NCI-H2171 (cell line): Measurements from ENCODE around the gene ASTN1.

Experiments used
- DNase-seq: peaks from one replicate; lab custom pipeline; 2025; lab: John Stamatoyannopoulos, UW

The ASTN1 gene

GRCh38 chr1:177164380-177165068 is at the start of gene ASTN1:
ASTN1 (minus strand) TSS chr1:177164712; CDS start chr1:177164676, 36 bp downstream.
- no peak for DNase-seq

DNA sequence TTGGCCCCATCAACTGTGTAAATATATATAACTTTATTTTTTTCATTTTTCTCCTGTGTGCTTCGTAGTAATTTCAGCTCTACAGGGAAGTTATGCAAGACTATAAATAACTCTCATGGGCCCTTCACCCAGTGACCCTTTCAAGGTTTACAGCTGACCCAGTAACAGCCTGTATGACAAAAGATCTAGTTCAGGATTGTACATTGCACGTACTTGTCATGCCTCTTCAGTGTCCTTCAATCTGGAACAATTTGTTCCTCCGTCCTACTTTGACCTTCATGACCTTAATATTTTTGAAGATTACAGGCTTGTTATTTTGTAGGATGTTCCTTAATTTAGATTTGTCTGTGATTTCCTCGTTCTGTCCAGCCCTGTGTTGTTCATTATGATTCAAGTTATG is 46.7 kb upstream of the ASTN1 start:
- no peak for DNase-seq

GRCh38 chr1:177210071-177210470 is 45.6 kb upstream of the ASTN1 start:
- DNase-seq: no peak

GRCh38 chr1:177209357-177209756 is 44.8 kb upstream of the ASTN1 start:
- DNase-seq: no peak

GRCh38 chr1:177208920-177209319 is 44.4 kb upstream of the ASTN1 start:
- DNase-seq: no peak

GRCh38 chr1:177206831-177207355 is 42.4 kb upstream of the ASTN1 start:
- no peak for DNase-seq

GRCh38 chr1:177200290-177200689 is 35.8 kb upstream of the ASTN1 start:
- DNase-seq: no peak

DNA sequence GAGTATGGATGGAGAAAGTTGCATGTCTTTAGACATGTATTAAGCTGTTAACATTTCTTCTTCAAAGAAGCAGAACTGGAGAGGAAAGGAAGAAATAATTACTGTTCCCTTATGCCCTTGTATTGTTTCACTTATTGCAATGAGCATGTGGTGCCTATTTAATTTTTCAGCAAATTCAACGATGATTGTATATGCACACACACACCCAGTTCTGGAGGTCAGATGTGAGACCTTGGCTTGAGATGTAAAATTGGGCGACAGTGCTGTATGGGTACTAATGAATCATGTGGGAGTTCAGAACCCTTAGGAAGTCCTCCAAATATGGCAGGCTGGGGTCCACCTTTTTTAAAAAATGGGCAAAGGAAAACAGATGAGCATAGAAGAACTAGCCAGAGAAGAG is 33.7 kb upstream of the ASTN1 start:
- no peak for DNase-seq

GRCh38 chr1:177190308-177190970 is 25.9 kb upstream of the ASTN1 start:
- no peak for DNase-seq

DNA sequence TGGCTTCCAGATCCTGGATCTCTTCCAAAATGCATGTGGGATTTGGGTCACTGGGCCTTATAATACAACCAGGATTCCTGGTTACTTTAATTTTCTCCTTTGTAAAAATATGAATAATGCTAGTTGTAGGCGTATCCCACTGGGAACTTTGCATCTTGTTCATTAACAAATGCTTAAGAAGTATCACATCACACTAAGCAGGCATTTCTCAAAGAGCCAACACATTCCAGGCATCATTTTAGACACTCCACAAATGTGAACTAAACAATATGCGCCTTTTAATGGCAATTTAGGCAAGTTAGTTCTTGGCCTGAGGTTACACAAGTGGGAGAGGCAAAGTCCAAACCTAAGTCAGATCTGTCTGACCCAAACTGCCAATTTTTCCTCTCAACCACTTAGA is 22.1 kb upstream of the ASTN1 start:
- no peak for DNase-seq

GRCh38 chr1:177185209-177185608 is 20.7 kb upstream of the ASTN1 start:
- no peak for DNase-seq

DNA sequence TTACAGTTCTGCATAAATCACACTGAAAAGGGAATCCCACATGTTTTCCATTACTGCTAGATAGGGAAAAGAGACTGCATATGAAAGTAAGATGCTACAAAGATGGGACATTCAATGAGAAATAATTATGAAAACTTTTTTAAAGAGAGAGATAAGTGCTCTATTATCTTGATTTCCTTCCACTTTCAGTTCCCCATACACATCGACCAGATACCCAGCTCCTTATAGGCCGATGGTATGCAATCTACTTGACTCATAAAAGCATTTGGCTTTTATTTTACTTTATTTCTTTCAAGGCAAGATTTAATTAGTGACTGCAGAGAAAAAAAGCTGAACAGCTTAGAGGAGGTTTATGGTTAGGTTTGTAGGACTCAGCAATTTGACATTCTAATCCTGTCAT is 19.3 kb upstream of the ASTN1 start:
- DNase-seq: no peak

DNA sequence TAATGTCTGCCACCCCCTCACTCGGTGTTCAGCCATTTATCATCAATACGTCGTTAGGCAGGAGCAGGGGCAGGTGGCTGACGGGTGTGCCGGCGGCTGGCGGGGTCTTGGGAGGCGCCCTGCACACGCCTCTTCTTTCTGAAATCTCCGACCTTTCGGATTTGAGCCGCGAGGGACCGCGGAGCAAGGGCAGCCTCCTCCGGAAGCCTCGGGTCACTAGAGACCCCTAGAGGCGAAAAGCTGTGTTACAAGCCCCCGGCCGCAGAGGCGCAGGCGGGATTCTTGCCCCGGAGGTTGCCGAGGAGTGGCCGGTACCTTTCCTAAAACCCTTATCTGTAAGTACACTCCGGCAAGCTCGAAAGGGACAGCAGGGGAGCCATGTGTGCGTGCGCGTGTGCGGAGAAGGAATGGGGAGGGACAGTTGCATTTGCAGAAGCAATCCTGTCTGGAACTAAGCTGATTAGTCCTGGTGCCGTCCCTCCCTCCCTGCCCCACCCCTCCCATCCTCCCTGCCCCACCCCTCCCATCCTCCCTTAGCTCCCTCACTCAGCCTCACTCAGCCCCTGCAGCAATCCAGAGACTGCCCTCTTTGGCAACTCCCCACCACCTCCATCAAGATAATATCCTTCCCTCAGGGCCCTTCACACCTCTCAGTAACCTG is 17.2 kb upstream of the ASTN1 start:
- DNase-seq: peak; percentile 21

DNA sequence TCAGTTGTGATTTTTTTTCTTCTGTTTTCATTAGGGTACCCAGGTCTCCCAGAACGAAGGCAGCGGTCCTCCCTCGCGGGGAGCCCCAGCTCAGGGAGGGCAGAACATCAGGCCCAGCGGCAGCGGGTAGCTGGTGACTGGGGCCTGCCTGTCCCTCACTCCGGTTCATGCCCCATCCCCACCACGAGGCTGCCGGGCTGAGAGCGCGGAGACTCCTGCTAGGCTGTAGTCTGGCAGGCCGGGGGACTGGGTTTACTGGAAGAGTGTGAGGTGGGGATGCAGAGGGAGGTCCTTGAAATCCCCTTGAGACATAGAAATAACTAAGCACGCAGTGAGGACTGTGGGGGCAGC is 16.7 kb upstream of the ASTN1 start:
- no peak for DNase-seq

DNA sequence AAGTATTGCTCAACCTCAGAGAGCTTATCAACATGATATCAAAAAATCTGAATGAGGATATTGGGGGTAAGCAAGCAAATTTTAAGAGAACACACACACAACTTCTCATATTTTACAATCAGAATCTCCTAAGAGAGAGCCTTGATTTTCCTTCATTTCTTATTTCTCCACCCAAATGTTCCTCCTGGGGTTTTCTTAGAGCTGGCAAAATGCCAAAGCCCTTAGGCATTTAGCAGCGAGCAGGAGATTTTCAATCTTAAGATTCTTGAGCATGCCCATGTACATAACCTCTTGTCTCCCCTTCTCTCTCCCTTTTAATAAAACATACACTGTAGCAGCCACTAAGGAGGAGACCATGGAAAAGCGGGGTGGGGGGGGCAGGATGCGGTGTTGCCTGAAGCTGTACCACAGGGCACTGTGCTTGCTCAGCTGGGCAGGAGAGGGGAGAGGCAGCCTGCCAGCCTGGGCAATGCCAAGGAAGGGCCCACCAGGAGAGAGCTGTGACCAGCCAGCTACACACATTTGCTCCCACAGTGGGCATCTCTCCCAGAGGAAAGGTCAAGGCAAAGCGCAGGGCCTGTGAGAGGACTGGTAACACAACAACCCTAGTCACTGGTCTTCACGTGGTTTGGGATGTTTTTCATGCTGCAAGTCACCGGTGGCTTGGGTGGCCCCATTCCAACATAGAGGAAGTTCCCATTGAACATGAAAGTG is 10.6 kb upstream of the ASTN1 start:
- DNase-seq: no peak

DNA sequence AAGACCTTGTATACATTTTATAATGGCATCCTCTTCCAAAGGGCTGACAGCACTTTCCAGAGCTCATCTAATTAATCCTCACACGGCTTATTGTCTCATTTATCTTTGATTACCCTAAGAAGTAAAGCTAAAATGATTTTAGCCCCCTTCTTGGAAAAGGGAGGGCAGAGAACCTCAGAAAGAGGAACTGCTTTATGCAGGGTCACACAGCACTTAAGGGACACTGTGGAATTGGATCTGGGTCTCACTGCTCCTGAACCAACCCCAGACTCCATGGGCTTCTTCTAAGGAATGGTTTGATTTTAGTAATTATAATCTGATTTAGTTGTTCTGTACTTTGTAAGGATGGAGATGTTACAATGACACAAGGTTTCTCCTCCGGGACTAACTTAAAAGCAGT is 9.5 kb upstream of the ASTN1 start:
- DNase-seq: no peak

DNA sequence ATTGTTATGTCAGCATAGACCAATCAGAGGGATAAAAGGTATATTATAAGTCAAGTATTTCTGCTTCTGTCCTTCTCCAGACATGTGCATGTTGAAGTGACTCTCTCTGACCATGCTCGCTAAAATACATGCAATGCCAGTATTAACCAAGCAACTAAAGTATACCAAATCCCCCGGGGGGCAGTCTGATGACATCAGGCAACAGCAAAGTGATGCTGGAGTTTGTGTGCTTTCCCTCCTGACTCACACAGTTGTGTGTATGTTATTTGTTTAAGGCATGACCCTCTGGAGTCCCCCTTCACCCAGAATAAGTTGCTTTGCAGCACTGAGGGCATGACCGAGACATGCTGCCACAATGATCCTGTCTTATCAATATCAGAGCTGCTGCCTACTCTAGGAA is 8.4 kb upstream of the ASTN1 start:
- DNase-seq: no peak

DNA sequence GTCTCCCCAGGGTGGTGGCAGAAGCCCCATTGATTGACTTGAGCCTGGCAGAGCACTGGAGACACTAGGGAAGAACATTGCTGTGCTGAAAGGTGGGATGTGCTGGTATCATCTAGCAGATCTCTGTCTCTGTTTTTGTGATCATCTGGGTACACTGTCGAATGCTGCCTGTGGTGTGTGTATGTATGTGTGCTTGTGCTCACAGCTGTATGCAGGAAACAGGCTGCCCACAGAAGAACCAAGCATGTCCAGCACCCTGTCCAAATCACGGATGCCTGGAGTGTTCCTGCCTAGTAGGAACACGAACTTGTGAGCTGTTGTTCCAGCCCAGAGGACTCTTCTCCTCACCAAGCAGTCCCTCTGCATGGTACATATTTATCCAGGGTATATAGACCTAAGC is 7.8 kb upstream of the ASTN1 start:
- no peak for DNase-seq

DNA sequence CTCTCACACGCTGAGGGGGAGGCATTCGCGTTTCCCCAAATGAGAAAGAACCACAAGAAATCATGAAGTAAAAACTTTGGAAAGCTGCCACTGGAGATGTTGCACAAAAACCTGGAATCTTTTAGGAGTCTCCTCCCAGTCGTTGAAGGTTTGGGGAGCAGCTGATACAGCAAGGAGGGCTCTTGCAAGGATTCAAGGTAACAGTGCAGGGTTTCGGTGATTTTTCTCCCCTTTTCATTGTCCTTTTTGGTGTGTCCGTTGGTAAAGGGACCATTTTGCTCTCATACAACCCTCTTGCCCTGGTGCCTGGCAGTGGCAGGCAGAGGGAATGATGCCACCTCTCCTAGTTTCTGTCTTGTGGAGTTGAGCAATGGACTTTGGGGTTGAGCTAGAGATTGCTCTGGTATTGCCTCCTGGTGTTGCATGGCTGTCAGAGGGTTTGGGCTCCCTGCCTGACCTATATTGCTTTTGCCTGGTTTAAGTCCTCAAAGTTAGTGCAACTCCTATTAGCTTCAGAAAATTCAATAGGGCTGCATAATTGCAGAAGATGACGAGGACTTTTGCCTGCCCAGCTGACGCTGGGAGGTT is 7.1 kb upstream of the ASTN1 start:
- no peak for DNase-seq

GRCh38 chr1:177170756-177171535 is 6.4 kb upstream of the ASTN1 start, which contains the start of gene BRINP2:
BRINP2 (plus strand) TSS chr1:177170958; CDS start chr1:177229877, 58,919 bp downstream.
- peak; percentile 26 for DNase-seq

GRCh38 chr1:177165069-177165439 is 542 bp upstream of the ASTN1 start:
- no peak for DNase-seq
